H1 (cell line): ENCODE results near the gene TMEM174. TPM values are rescaled to one million over a fixed set of nuclear protein-coding genes. Genes with fewer than 3 reads are reported as not detected.

Experiments
- CTCF ChIA-PET: fragments of 300-600 bp; sonication (Branson Sonifier 250); formaldehyde crosslinking; loops from one replicate; lab custom pipeline; 2021; ENCODE audit not compliant: partially characterized antibody; lab: Charles Lee
- POLR2A ChIA-PET: fragments of 300-600 bp; sonication (Branson Sonifier 250); formaldehyde crosslinking; loops from one replicate; lab custom pipeline; 2021; ENCODE audit warnings: inconsistent platforms; ENCODE audit not compliant: partially characterized antibody; lab: Charles Lee
- DNase-seq, 2 experiments: peaks; one replicate each; pipeline versions ENCODE4 v3.0.0 to v3.0.0-alpha.2; 2010 to 2022; ENCODE audit warnings: low spot score in 2 of 2, low read depth in 1 of 2, mixed read lengths in 1 of 2
- FAIRE-seq: peaks from 2 replicates; lab custom pipeline; 2011; peaks lifted over from hg19 to GRCh38; lab: Jason Lieb, UNC
- H2AFZ ChIP-seq: 2 replicates; pipeline ENCODE4 v1.8.1; 2012; ENCODE audit warnings: low read length, inconsistent platforms
- H2AK5ac ChIP-seq: 2 replicates; pipeline ENCODE4 v1.6.1; 2013; ENCODE audit warnings: low read depth, low read length
- H2BK120ac ChIP-seq: replicated peaks from 2 replicates; pipeline ENCODE3; 2013; ENCODE audit warnings: low read depth, low read length, inconsistent platforms
- H2BK12ac ChIP-seq: 2 replicates; pipeline ENCODE4 v1.6.1; 2013; ENCODE audit warnings: low read depth, low read length
- H2BK15ac ChIP-seq: 2 replicates; pipeline ENCODE4 v1.6.1; 2013; ENCODE audit warnings: low read length
- H2BK20ac ChIP-seq: 2 replicates; pipeline ENCODE4 v1.6.1; 2013; ENCODE audit warnings: low read length
- H2BK5ac ChIP-seq: 2 replicates; pipeline ENCODE4 v1.6.1; 2013; ENCODE audit warnings: low read depth, low read length
- H3K14ac ChIP-seq: 2 replicates; pipeline ENCODE4 v1.6.1; 2013; ENCODE audit warnings: inconsistent platforms; ENCODE audit not compliant: insufficient read length
- H3K18ac ChIP-seq: 2 replicates; pipeline ENCODE4 v1.6.1; 2013; ENCODE audit warnings: low read length; ENCODE audit errors: extremely low read depth
- H3K23ac ChIP-seq: 2 replicates; pipeline ENCODE4 v1.6.1; 2013; ENCODE audit warnings: inconsistent platforms; ENCODE audit not compliant: insufficient read length
- H3K23me2 ChIP-seq: 2 replicates; pipeline ENCODE4 v1.6.1; 2013; ENCODE audit warnings: low read depth, low read length
- H3K27ac ChIP-seq: 2 replicates; pipeline ENCODE4 v1.6.1; 2011; ENCODE audit warnings: low read depth, low read length, inconsistent platforms
- H3K27me3 ChIP-seq, 4 experiments: replicated peaks in 1 of 4; 1 replicate in 1 of 4; 2 replicates in 3 of 4; pipeline versions ENCODE4 v1.6.1 to v1.8.1; 2011 to 2013; ENCODE audit warnings: low read length in 3 of 4, mild to moderate bottlenecking in 3 of 4, inconsistent platforms in 2 of 4, mixed read lengths in 2 of 4, moderate library complexity in 1 of 4; ENCODE audit not compliant: control insufficient read depth in 3 of 4, insufficient read depth in 3 of 4; ENCODE audit errors: extremely low read depth in 1 of 4
- H3K36me3 ChIP-seq, 4 experiments: 2 replicates each; pipeline versions ENCODE4 v1.6.1 to v1.8.1; 2011 to 2013; ENCODE audit warnings: mild to moderate bottlenecking in 4 of 4, low read length in 3 of 4, moderate library complexity in 2 of 4, control low read depth in 1 of 4, inconsistent platforms in 1 of 4; ENCODE audit not compliant: insufficient read depth in 4 of 4, control insufficient read depth in 2 of 4
- H3K4ac ChIP-seq: replicated peaks from 2 replicates; pipeline ENCODE3; 2013; ENCODE audit warnings: low read length, low read depth, mixed read lengths, inconsistent platforms; ENCODE audit not compliant: insufficient read length
- H3K4me1 ChIP-seq, 4 experiments: replicated peaks in 1 of 4; 1 replicate in 1 of 4; 2 replicates in 3 of 4; pipeline versions ENCODE4 v1.6.1 to v1.8.1; 2011 to 2013; ENCODE audit warnings: low read length in 3 of 4, inconsistent platforms in 2 of 4, mixed read lengths in 1 of 4; ENCODE audit not compliant: insufficient read depth in 4 of 4, control insufficient read depth in 3 of 4
- H3K4me2 ChIP-seq, 2 experiments: 2 replicates each; pipeline versions ENCODE4 v1.6.1 to v1.8.1; 2011 to 2013; ENCODE audit warnings: low read depth in 2 of 2, low read length in 2 of 2, control low read depth in 1 of 2, inconsistent platforms in 1 of 2, mild to moderate bottlenecking in 1 of 2; ENCODE audit not compliant: insufficient read depth in 1 of 2
- H3K4me3 ChIP-seq, 4 experiments: fragments of 200-600, 300-600 bp in 1 of 4; sonication (generic), shearing (Covaris generic), sonication (Bioruptor Twin) in 1 of 4; 2 replicates each; pipeline versions ENCODE4 v1.5.1 to v1.8.1; 2011 to 2016; ENCODE audit warnings: low read length in 4 of 4, low read depth in 3 of 4, control low read depth in 2 of 4, inconsistent platforms in 2 of 4, mild to moderate bottlenecking in 2 of 4, mixed read lengths in 1 of 4, moderate library complexity in 1 of 4; ENCODE audit not compliant: insufficient read depth in 2 of 4; ENCODE audit errors: extremely low read depth in 1 of 4
- H3K56ac ChIP-seq: replicated peaks from 2 replicates; pipeline ENCODE3; 2013; ENCODE audit warnings: low read depth, mild to moderate bottlenecking, mixed read lengths, low read length, inconsistent platforms; ENCODE audit not compliant: insufficient read length
- H3K79me1 ChIP-seq: 2 replicates; pipeline ENCODE4 v1.6.1; 2013; ENCODE audit warnings: low read depth, low read length, control low read depth
- H3K79me2 ChIP-seq, 2 experiments: 2 replicates each; pipeline versions ENCODE4 v1.6.1 to v1.8.1; 2012 to 2013; ENCODE audit warnings: low read length in 2 of 2, mild to moderate bottlenecking in 2 of 2, inconsistent platforms in 1 of 2; ENCODE audit not compliant: insufficient read depth in 2 of 2, control insufficient read depth in 1 of 2
- H3K9ac ChIP-seq, 4 experiments: replicated peaks in 1 of 4; 1 replicate in 1 of 4; 2 replicates in 3 of 4; pipeline versions ENCODE4 v1.6.1 to v1.8.1; 2011 to 2013; ENCODE audit warnings: low read depth in 3 of 4, low read length in 3 of 4, control low read depth in 2 of 4, mild to moderate bottlenecking in 2 of 4, moderate library complexity in 2 of 4, inconsistent platforms in 1 of 4; ENCODE audit errors: extremely low read depth in 1 of 4
- H3K9me3 ChIP-seq, 2 experiments: 2 replicates each; pipeline versions ENCODE4 v1.6.1 to v1.8.1; 2012 to 2013; ENCODE audit warnings: mild to moderate bottlenecking in 2 of 2, moderate library complexity in 2 of 2, control low read depth in 1 of 2, inconsistent platforms in 1 of 2, low read depth in 1 of 2, low read length in 1 of 2, mixed read lengths in 1 of 2; ENCODE audit not compliant: insufficient read depth in 2 of 2
- H4K20me1 ChIP-seq, 2 experiments: replicated peaks in 1 of 2; 2 replicates each; pipeline versions ENCODE3 to v1.8.1; 2011 to 2013; ENCODE audit warnings: inconsistent platforms in 2 of 2, low read length in 2 of 2, mild to moderate bottlenecking in 1 of 2; ENCODE audit not compliant: insufficient read depth in 2 of 2, control insufficient read depth in 1 of 2
- H4K5ac ChIP-seq: 2 replicates; pipeline ENCODE4 v1.6.1; 2013; ENCODE audit warnings: low read length, low read depth, mixed read lengths, inconsistent platforms; ENCODE audit not compliant: insufficient read length
- H4K8ac ChIP-seq: 2 replicates; pipeline ENCODE4 v1.8.0; 2013; ENCODE audit warnings: mild to moderate bottlenecking, moderate library complexity, low read length, inconsistent platforms; ENCODE audit not compliant: insufficient read depth; ENCODE audit errors: extremely low read depth
- H4K91ac ChIP-seq: replicated peaks from 2 replicates; pipeline ENCODE3; 2013; ENCODE audit warnings: low read length, mixed read lengths, inconsistent platforms; ENCODE audit not compliant: insufficient read length
- CHD2 ChIP-seq: IDR thresholded peaks from 2 replicates; pipeline ENCODE4 v1.6.1; 2012; ENCODE audit warnings: low read length, improper control_type of control experiment
- EZH2 ChIP-seq: fragments of 200-600 bp; sonication (generic); IDR thresholded peaks from 2 replicates; pipeline ENCODE4 v1.7.1; 2012; ENCODE audit warnings: low read depth, mild to moderate bottlenecking, moderate library complexity, low read length, inconsistent platforms; ENCODE audit not compliant: severe bottlenecking
- KDM5A ChIP-seq: fragments of 200-600 bp; IDR thresholded peaks from 2 replicates; pipeline ENCODE4 v1.7.1; 2012; ENCODE audit warnings: mild to moderate bottlenecking, low read length, inconsistent platforms, mixed read lengths
- RXRA ChIP-seq: IDR thresholded peaks from 2 replicates; pipeline ENCODE4 v1.6.1; 2011; ENCODE audit warnings: low read depth, mild to moderate bottlenecking, low read length, moderate library complexity; ENCODE audit not compliant: insufficient read depth
- SIX5 ChIP-seq: IDR thresholded peaks from 2 replicates; pipeline ENCODE4 v1.6.1; 2011; ENCODE audit warnings: mild to moderate bottlenecking, low read depth, low read length
- SRF ChIP-seq: IDR thresholded peaks from 2 replicates; pipeline ENCODE4 v1.6.1; 2011; ENCODE audit warnings: mild to moderate bottlenecking, low read depth, low read length, moderate library complexity
- WGBS, 2 experiments: shearing (Covaris generic) in 1 of 2; methylation state at CpG; one replicate each; pipeline versions ENCODE4 v1.1.6 to v1.1.7; 2013 to 2015; ENCODE audit warnings: low lambda C conversion rate in 2 of 2, mixed read lengths in 2 of 2, inconsistent platforms in 1 of 2, low coverage in 1 of 2, missing lambda C conversion rate in 1 of 2; ENCODE audit not compliant: insufficient replicate concordance in 2 of 2, insufficient coverage in 1 of 2, insufficient read length in 1 of 2; ENCODE audit errors: extremely low coverage in 1 of 2, missing lambda C conversion rate in 1 of 2; 5-methylcytosine and 5-hydroxymethylcytosine counted together
- polyA plus RNA-seq, 7 experiments: library from polyadenylated mRNA; depleted of rRNA in 3 of 7; stranded (reverse) in 5 of 7; unstranded in 2 of 7; fragments of >200 nt in 5 of 7; fragments of 200-250 nt in 2 of 7; gene quantifications; 1 replicate in 5 of 7; 2 replicates in 1 of 7; 4 replicates in 1 of 7; pipeline versions ENCODE4 v1.2.1 to v1.2.3, GENCODE V29; 2011 to 2013; ENCODE audit warnings: missing spikeins in 2 of 7, mixed read lengths in 2 of 7
- total RNA-seq: library from RNA; stranded (reverse); fragmentation: NEBNext Ultra II Directional; extraction: Animal tissue kit (Norgen Biotek cat#: 25700); gene quantifications from 2 replicates; pipeline ENCODE4 v1.2.1, GENCODE V29; 2021

The TMEM174 gene
- total and polyA plus RNA-seq, 2 of the 8 experiments (the other 6 are each of a cell fraction or from before 2014, with no cell fraction given): not detected

- Histone ChIP-seq H3K4me1 (peaks cover 0 to 2% (median under 1%) of the 10 kb centered on the region in 4 experiments; a peak in 1 of 7 replicates), H3K36me3 (no peaks in the 10 kb centered on the region), H4K20me1 (no peaks in the 10 kb centered on the region), H3K23ac (no peak overlapping the region), H3K27me3 (no peaks in the 10 kb centered on the region), H2AFZ (peak overlapping the region; percentile 65; the same call in 1 of the 2 replicates), H2BK15ac (no peak overlapping the region), H4K91ac (no peak overlapping the region), H3K27ac (no peak overlapping the region), H3K79me1 (no peaks in the 10 kb centered on the region), H3K4me2 (no peak overlapping the region), H3K4me3 (no peak overlapping the region), H3K9me3 (no peaks in the 10 kb centered on the region), H2BK20ac (no peak overlapping the region), H2BK12ac (no peak overlapping the region), H3K14ac (no peak overlapping the region), H2BK5ac (no peak overlapping the region), H3K56ac (no peak overlapping the region), H4K5ac (no peak overlapping the region), H2BK120ac (no peak overlapping the region), H3K79me2 (no peaks in the 10 kb centered on the region), H4K8ac (no peak overlapping the region), H2AK5ac (no peak overlapping the region), H3K23me2 (no peaks in the 10 kb centered on the region), H3K4ac (no peak overlapping the region), H3K9ac (no peak overlapping the region), H3K18ac (no peak overlapping the region)
- ChIA-PET POLR2A (no interaction called here), CTCF (interaction anchor here (1.1 to 3.6 kb wide), 7 partner anchors 14 to 67 kb away, joined by 3 to 39 read pairs (median 12); partner anchors contain the start of gene TMEM174)
- WGBS, 2 experiments: 81% methylated on average over 7 of the region's 7 CpGs; no CpG with 5 or more reads in 1 of the 2 experiments
- no peak for FAIRE-seq
- DNase-seq: no peak
- TF ChIP-seq RXRA: no peak
- TF ChIP-seq EZH2: no peak
- no peak for TF ChIP-seq SRF
- no peak for TF ChIP-seq CHD2
- TF ChIP-seq KDM5A: no peak
- no peak for TF ChIP-seq SIX5
Observed at GRCh38 chr5:73150876-73151275, 22.1 kb upstream of the TMEM174 start.
